ENCODE results near the gene FAM161B.

- TF ChIP-seq, protein P1, sequence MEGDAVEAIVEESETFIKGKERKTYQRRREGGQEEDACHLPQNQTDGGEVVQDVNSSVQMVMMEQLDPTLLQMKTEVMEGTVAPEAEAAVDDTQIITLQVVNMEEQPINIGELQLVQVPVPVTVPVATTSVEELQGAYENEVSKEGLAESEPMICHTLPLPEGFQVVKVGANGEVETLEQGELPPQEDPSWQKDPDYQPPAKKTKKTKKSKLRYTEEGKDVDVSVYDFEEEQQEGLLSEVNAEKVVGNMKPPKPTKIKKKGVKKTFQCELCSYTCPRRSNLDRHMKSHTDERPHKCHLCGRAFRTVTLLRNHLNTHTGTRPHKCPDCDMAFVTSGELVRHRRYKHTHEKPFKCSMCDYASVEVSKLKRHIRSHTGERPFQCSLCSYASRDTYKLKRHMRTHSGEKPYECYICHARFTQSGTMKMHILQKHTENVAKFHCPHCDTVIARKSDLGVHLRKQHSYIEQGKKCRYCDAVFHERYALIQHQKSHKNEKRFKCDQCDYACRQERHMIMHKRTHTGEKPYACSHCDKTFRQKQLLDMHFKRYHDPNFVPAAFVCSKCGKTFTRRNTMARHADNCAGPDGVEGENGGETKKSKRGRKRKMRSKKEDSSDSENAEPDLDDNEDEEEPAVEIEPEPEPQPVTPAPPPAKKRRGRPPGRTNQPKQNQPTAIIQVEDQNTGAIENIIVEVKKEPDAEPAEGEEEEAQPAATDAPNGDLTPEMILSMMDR (CRISPR knock-in tag; IDR thresholded peaks at IDR 0.05) = no peak
- no peak for TF ChIP-seq POLR2A (IDR thresholded peaks at IDR 0.05; ENCODE audit: insufficient read depth in 1 of 2, low read depth in 2 of 2, low read length in 2 of 2)
- TF ChIP-seq, protein P2, sequence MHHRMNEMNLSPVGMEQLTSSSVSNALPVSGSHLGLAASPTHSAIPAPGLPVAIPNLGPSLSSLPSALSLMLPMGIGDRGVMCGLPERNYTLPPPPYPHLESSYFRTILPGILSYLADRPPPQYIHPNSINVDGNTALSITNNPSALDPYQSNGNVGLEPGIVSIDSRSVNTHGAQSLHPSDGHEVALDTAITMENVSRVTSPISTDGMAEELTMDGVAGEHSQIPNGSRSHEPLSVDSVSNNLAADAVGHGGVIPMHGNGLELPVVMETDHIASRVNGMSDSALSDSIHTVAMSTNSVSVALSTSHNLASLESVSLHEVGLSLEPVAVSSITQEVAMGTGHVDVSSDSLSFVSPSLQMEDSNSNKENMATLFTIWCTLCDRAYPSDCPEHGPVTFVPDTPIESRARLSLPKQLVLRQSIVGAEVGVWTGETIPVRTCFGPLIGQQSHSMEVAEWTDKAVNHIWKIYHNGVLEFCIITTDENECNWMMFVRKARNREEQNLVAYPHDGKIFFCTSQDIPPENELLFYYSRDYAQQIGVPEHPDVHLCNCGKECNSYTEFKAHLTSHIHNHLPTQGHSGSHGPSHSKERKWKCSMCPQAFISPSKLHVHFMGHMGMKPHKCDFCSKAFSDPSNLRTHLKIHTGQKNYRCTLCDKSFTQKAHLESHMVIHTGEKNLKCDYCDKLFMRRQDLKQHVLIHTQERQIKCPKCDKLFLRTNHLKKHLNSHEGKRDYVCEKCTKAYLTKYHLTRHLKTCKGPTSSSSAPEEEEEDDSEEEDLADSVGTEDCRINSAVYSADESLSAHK (CRISPR knock-in tag; IDR thresholded peaks at IDR 0.05; ENCODE audit: borderline replicate concordance) = no peak
- TF ChIP-seq, protein P3, sequence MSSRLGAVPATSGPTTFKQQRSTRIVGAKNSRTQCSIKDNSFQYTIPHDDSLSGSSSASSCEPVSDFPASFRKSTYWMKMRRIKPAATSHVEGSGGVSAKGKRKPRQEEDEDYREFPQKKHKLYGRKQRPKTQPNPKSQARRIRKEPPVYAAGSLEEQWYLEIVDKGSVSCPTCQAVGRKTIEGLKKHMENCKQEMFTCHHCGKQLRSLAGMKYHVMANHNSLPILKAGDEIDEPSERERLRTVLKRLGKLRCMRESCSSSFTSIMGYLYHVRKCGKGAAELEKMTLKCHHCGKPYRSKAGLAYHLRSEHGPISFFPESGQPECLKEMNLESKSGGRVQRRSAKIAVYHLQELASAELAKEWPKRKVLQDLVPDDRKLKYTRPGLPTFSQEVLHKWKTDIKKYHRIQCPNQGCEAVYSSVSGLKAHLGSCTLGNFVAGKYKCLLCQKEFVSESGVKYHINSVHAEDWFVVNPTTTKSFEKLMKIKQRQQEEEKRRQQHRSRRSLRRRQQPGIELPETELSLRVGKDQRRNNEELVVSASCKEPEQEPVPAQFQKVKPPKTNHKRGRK (CRISPR knock-in tag; IDR thresholded peaks at IDR 0.05) = no peak
- TF ChIP-seq, protein P4, sequence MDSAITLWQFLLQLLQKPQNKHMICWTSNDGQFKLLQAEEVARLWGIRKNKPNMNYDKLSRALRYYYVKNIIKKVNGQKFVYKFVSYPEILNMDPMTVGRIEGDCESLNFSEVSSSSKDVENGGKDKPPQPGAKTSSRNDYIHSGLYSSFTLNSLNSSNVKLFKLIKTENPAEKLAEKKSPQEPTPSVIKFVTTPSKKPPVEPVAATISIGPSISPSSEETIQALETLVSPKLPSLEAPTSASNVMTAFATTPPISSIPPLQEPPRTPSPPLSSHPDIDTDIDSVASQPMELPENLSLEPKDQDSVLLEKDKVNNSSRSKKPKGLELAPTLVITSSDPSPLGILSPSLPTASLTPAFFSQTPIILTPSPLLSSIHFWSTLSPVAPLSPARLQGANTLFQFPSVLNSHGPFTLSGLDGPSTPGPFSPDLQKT (CRISPR knock-in tag; IDR thresholded peaks at IDR 0.05; ENCODE audit: borderline replicate concordance) = no peak
Observed at GRCh38 chr14:73935666-73936065, 14.2 kb downstream of the FAM161B start.

All from HepG2 (cell line).